C4-2B (cell line): ENCODE results near the gene MOSPD3.

Experiments
- CTCF ChIP-seq: fragments of 450-650 bp; conservative IDR thresholded peaks from 2 replicates; pipeline ENCODE4 v1.5.1; 2017; ENCODE audit warnings: mild to moderate bottlenecking
- ZFX ChIP-seq: fragments of 450-650 bp; IDR thresholded peaks from 2 replicates; pipeline ENCODE4 v1.6.1; 2017

- TF ChIP-seq CTCF (no peak), ZFX (no peak)
These were observed 35.9 kb upstream of the MOSPD3 start for GRCh38 chr7:100576384-100576993.
